Ishikawa (cell line): Measurements from ENCODE around the gene CYBC1.

Source experiments
- CEBPB ChIP-seq: IDR thresholded peaks from 2 replicates; pipeline ENCODE4 v1.6.1; 2012
- CREB1 ChIP-seq: IDR thresholded peaks from 2 replicates; pipeline ENCODE4 v1.6.1; 2012; ENCODE audit warnings: low read depth
- EGR1 ChIP-seq: IDR thresholded peaks from 2 replicates; pipeline ENCODE4 v1.6.1; 2012
- EP300 ChIP-seq: IDR thresholded peaks from 2 replicates; pipeline ENCODE4 v1.6.1; 2012; ENCODE audit warnings: borderline replicate concordance
- FOXM1 ChIP-seq: IDR thresholded peaks from 2 replicates; pipeline ENCODE4 v1.6.1; 2012; ENCODE audit warnings: low read depth, borderline replicate concordance
- MAX ChIP-seq: IDR thresholded peaks from 2 replicates; pipeline ENCODE4 v1.6.1; 2012
- NFIC ChIP-seq: IDR thresholded peaks from 2 replicates; pipeline ENCODE4 v1.6.1; 2012
- RAD21 ChIP-seq: IDR thresholded peaks from 2 replicates; pipeline ENCODE4 v1.6.1; 2012; ENCODE audit warnings: low read depth
- REST ChIP-seq: IDR thresholded peaks from 2 replicates; pipeline ENCODE4 v1.6.1; 2012; ENCODE audit warnings: low read depth, mild to moderate bottlenecking
- TAF1 ChIP-seq: IDR thresholded peaks from 2 replicates; pipeline ENCODE4 v1.6.1; 2012; ENCODE audit warnings: low read depth, mild to moderate bottlenecking
- YY1 ChIP-seq: IDR thresholded peaks from 2 replicates; pipeline ENCODE4 v1.6.1; 2012; ENCODE audit warnings: low read depth
- ZBTB7A ChIP-seq: IDR thresholded peaks from 2 replicates; pipeline ENCODE4 v1.6.1; 2012; ENCODE audit warnings: low read depth

- TF ChIP-seq NFIC (no peak), MAX (no peak), REST (no peak), EGR1 (no peak), ZBTB7A (no peak), RAD21 (no peak), CEBPB (no peak), FOXM1 (no peak), CREB1 (no peak), YY1 (no peak), TAF1 (no peak), EP300 (no peak)
Measured at GRCh38 chr17:82446649-82447048, 3.9 kb downstream of the CYBC1 start.
